ENCODE results near the gene PLPPR4. TPM values are rescaled to one million over a fixed set of nuclear protein-coding genes. Genes with fewer than 3 reads are reported as not detected.

PLPPR4 gene, protein sequence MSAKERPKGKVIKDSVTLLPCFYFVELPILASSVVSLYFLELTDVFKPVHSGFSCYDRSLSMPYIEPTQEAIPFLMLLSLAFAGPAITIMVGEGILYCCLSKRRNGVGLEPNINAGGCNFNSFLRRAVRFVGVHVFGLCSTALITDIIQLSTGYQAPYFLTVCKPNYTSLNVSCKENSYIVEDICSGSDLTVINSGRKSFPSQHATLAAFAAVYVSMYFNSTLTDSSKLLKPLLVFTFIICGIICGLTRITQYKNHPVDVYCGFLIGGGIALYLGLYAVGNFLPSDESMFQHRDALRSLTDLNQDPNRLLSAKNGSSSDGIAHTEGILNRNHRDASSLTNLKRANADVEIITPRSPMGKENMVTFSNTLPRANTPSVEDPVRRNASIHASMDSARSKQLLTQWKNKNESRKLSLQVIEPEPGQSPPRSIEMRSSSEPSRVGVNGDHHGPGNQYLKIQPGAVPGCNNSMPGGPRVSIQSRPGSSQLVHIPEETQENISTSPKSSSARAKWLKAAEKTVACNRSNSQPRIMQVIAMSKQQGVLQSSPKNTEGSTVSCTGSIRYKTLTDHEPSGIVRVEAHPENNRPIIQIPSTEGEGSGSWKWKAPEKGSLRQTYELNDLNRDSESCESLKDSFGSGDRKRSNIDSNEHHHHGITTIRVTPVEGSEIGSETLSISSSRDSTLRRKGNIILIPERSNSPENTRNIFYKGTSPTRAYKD
- polyA plus RNA-seq (not detected in 3 replicates), polyA minus RNA-seq (not detected in 3 replicates)
- polyA plus RNA-seq (2011; ENCODE audit: low read depth): not detected
- polyA plus RNA-seq (2011; cell fraction: cytosol; rRNA removed): 0.01 TPM in 1 of 2 replicates, not detected in the other
- polyA plus RNA-seq (2011; cell fraction: nucleus; rRNA removed): not detected in 2 replicates
- polyA plus RNA-seq (2012; ENCODE audit: low replicate concordance): not detected in 2 replicates
- not detected for polyA minus RNA-seq (2011; cell fraction: cytosol; rRNA and poly(A)+ RNA removed)
- polyA minus RNA-seq (2011; cell fraction: nucleus; rRNA and poly(A)+ RNA removed): not detected in 2 replicates

GRCh38 chr1:99264201-99265021 is at the start of gene PLPPR4:
TSS of gene PLPPR4 (plus strand) at chr1:99264492. CDS start at chr1:99264594, 102 bp downstream.
- Histone ChIP-seq H3K79me2 (ENCODE audit: control insufficient read depth, insufficient read depth, low read length) (no peaks in the 10 kb centered on the region), H3K4me2 (ENCODE audit: control insufficient read depth, extremely low read depth, insufficient read depth, low read depth, low read length) (peak within 1 kb of the TSS; percentile 65), H3K9me3 (ENCODE audit: control insufficient read depth, low read depth, low read length) (no peaks in the 10 kb centered on the region), H3K9ac (ENCODE audit: control insufficient read depth, extremely low read depth, insufficient read depth, low read length) (no peak within 1 kb of the TSS), H2AFZ (ENCODE audit: control insufficient read depth, low read length) (peak within 1 kb of the TSS; percentile 50), H3K4me1 (ENCODE audit: control insufficient read depth, extremely low read depth, insufficient read depth, low read length) (peaks cover 6% of the 10 kb centered on the region), H3K27me3 (ENCODE audit: control insufficient read depth, extremely low read depth, insufficient read depth, low read length) (peaks cover 27% of the 10 kb centered on the region), H3K36me3 (ENCODE audit: control insufficient read depth in 2 of 2, extremely low read depth in 1 of 2, insufficient read depth in 2 of 2, low read length in 2 of 2) (no peaks in the 10 kb centered on the region), H3K4me3 (ENCODE audit: control insufficient read depth in 2 of 3, extremely low read depth in 1 of 3, insufficient read depth in 2 of 3, low read depth in 1 of 3, low read length in 3 of 3) (peak within 1 kb of the TSS; percentile 13 to 50 (median 38)), H4K20me1 (ENCODE audit: control insufficient read depth, extremely low read depth, insufficient read depth, low read length) (no peaks in the 10 kb centered on the region), H3K9me1 (ENCODE audit: control insufficient read depth, extremely low read depth, insufficient read depth, low read length) (no peaks in the 10 kb centered on the region), H3K27ac (ENCODE audit: control insufficient read depth, insufficient read depth, low read length) (no peak within 1 kb of the TSS)
- TF ChIP-seq EZH2 (IDR thresholded peaks at IDR 0.05; ENCODE audit: low read length): peak; percentile 72
- TF ChIP-seq CTCF (optimal IDR thresholded peaks at IDR 0.05 in 1 of 3, IDR thresholded peaks at IDR 0.05 in 1 of 3, conservative IDR thresholded peaks at IDR 0.05 in 1 of 3; ENCODE audit: extremely low read depth in 1 of 3, insufficient read depth in 2 of 3, low read length in 3 of 3): no peak
- dilution Hi-C loops (cut with MboI; ENCODE audit: extremely low pct_ligation_motif_present, low sequenced_read_pairs): no loop called here
- no peak for DNase-seq (ENCODE audit: low read depth, low spot score)
- FAIRE-seq: no peak

- H3K9ac ChIP-seq (ENCODE audit: control insufficient read depth, extremely low read depth, insufficient read depth, low read length): no peak overlapping the region
- DNase-seq (ENCODE audit: low read depth, low spot score): no peak
- no peaks in the 10 kb centered on the region for H3K36me3 ChIP-seq (ENCODE audit: control insufficient read depth in 2 of 2, extremely low read depth in 1 of 2, insufficient read depth in 2 of 2, low read length in 2 of 2)
- H3K4me3 ChIP-seq (ENCODE audit: control insufficient read depth in 2 of 3, extremely low read depth in 1 of 3, insufficient read depth in 2 of 3, low read depth in 1 of 3, low read length in 3 of 3): no peak overlapping the region
- no peaks in the 10 kb centered on the region for H4K20me1 ChIP-seq (ENCODE audit: control insufficient read depth, extremely low read depth, insufficient read depth, low read length)
- H3K79me2 ChIP-seq (ENCODE audit: control insufficient read depth, insufficient read depth, low read length): no peaks in the 10 kb centered on the region
- H3K4me1 ChIP-seq (ENCODE audit: control insufficient read depth, extremely low read depth, insufficient read depth, low read length): no peaks in the 10 kb centered on the region
- no peak overlapping the region for H3K4me2 ChIP-seq (ENCODE audit: control insufficient read depth, extremely low read depth, insufficient read depth, low read depth, low read length)
- dilution Hi-C loops (cut with MboI; ENCODE audit: extremely low pct_ligation_motif_present, low sequenced_read_pairs): no loop called here
- H3K27me3 ChIP-seq (ENCODE audit: control insufficient read depth, extremely low read depth, insufficient read depth, low read length): no peaks in the 10 kb centered on the region
- no peak overlapping the region for H2AFZ ChIP-seq (ENCODE audit: control insufficient read depth, low read length)
- H3K9me1 ChIP-seq (ENCODE audit: control insufficient read depth, extremely low read depth, insufficient read depth, low read length): no peaks in the 10 kb centered on the region
- no peak for FAIRE-seq
- no peak overlapping the region for H3K27ac ChIP-seq (ENCODE audit: control insufficient read depth, insufficient read depth, low read length)
- TF ChIP-seq EZH2 (IDR thresholded peaks at IDR 0.05; ENCODE audit: low read length): no peak
- H3K9me3 ChIP-seq (ENCODE audit: control insufficient read depth, low read depth, low read length): no peaks in the 10 kb centered on the region
Measured at GRCh38 chr1:99216956-99217355, 47.3 kb upstream of the PLPPR4 start.

Measured in keratinocyte (primary cell).